ENCODE data around the gene TLR2. TPM values are rescaled to one million over a fixed set of nuclear protein-coding genes. Genes with fewer than 3 reads are reported as not detected.

The TLR2 gene
- total RNA-seq, 4 donors from 2014 or later = 0.40 to 17.6 (median 9.1) TPM

GRCh38 chr4:153643406-153644383 lies 40.4 kb upstream of the TLR2 start:
- in situ Hi-C loops (cut with MboI; ENCODE audit: low pct_ligation_motif_present in 1 of 4, low pct_unique_long_range_greater_than_20kb in 1 of 4, low sequenced_read_pairs in 3 of 4) = no loop called here
- H3K4me1 ChIP-seq = no peaks in the 10 kb centered on the region
- no peaks in the 10 kb centered on the region for H3K27me3 ChIP-seq
- H3K9me3 ChIP-seq = no peaks in the 10 kb centered on the region
- 70 to 72% methylated on average over 5 to 9 of the region's 9 CpGs for WGBS, 2 donors (ENCODE audit: low coverage in 1 of 2)
- no peaks in the 10 kb centered on the region for H3K36me3 ChIP-seq
- H3K27ac ChIP-seq = no peak overlapping the region
- no peak for DNase-seq
- H3K4me3 ChIP-seq = no peak overlapping the region
- intact Hi-C loops (cut with DNase I; ENCODE audit: low total_unique reads) = loop anchor here (10.0 kb wide), 1 partner anchor 299 kb away; the partner anchor contains the start of gene MND1
- TF ChIP-seq CTCF (IDR thresholded peaks at IDR 0.05) (peak; percentile 31 to 50 (median 40)), EP300 (IDR thresholded peaks at IDR 0.05; ENCODE audit: low read depth) (no peak)

GRCh38 chr4:153645183-153645582 lies 38.9 kb upstream of the TLR2 start:
- Histone ChIP-seq H3K4me1 (no peaks in the 10 kb centered on the region), H3K9me3 (no peaks in the 10 kb centered on the region), H3K27me3 (no peaks in the 10 kb centered on the region), H3K27ac (no peak overlapping the region), H3K36me3 (no peaks in the 10 kb centered on the region), H3K4me3 (no peak overlapping the region)
- in situ Hi-C loops (cut with MboI; ENCODE audit: low pct_ligation_motif_present in 1 of 4, low pct_unique_long_range_greater_than_20kb in 1 of 4, low sequenced_read_pairs in 3 of 4) = no loop called here
- no peak for DNase-seq
- 89 to 90% methylated on average over 1 of the region's 1 CpG for WGBS, 2 donors (ENCODE audit: low coverage in 1 of 2)
- intact Hi-C loops (cut with DNase I; ENCODE audit: low total_unique reads) = loop anchor here (10.0 kb wide), 1 partner anchor 300 kb away; the partner anchor contains the start of gene MND1
- TF ChIP-seq CTCF (IDR thresholded peaks at IDR 0.05) = no peak

GRCh38 chr4:153646261-153646660 lies 37.8 kb upstream of the TLR2 start:
- 64 to 85% methylated on average over 1 of the region's 1 CpG for WGBS, 2 donors (ENCODE audit: low coverage in 1 of 2)
- in situ Hi-C loops (cut with MboI; ENCODE audit: low pct_ligation_motif_present in 1 of 4, low pct_unique_long_range_greater_than_20kb in 1 of 4, low sequenced_read_pairs in 3 of 4) = no loop called here
- Histone ChIP-seq H3K9me3 (no peaks in the 10 kb centered on the region), H3K36me3 (no peaks in the 10 kb centered on the region), H3K27me3 (no peaks in the 10 kb centered on the region), H3K4me1 (no peaks in the 10 kb centered on the region), H3K4me3 (no peak overlapping the region), H3K27ac (no peak overlapping the region)
- intact Hi-C loops (cut with DNase I; ENCODE audit: low total_unique reads) = loop anchor here (10.0 kb wide), 1 partner anchor 301 kb away; the partner anchor contains the start of gene MND1
- DNase-seq = no peak
- TF ChIP-seq POLR2AphosphoS5 (IDR thresholded peaks at IDR 0.05) (no peak), EP300 (IDR thresholded peaks at IDR 0.05; ENCODE audit: low read depth) (no peak)

GRCh38 chr4:153646978-153647377 lies 37.1 kb upstream of the TLR2 start:
- Histone ChIP-seq H3K27me3 (no peaks in the 10 kb centered on the region), H3K27ac (no peak overlapping the region), H3K4me1 (no peaks in the 10 kb centered on the region), H3K4me3 (no peak overlapping the region), H3K9me3 (no peaks in the 10 kb centered on the region), H3K36me3 (no peaks in the 10 kb centered on the region)
- intact Hi-C loops (cut with DNase I; ENCODE audit: low total_unique reads) (loop anchor here (10.0 kb wide), 1 partner anchor 302 kb away; the partner anchor contains the start of gene MND1), in situ Hi-C loops (cut with MboI; ENCODE audit: low pct_ligation_motif_present in 1 of 4, low pct_unique_long_range_greater_than_20kb in 1 of 4, low sequenced_read_pairs in 3 of 4) (no loop called here)
- TF ChIP-seq CTCF (IDR thresholded peaks at IDR 0.05) (no peak), POLR2AphosphoS5 (IDR thresholded peaks at IDR 0.05) (no peak), EP300 (IDR thresholded peaks at IDR 0.05; ENCODE audit: low read depth) (no peak), POLR2A (IDR thresholded peaks at IDR 0.05) (no peak)
- DNase-seq = no peak
- 100% methylated on average over 1 of the region's 1 CpG; no CpG with 5 or more reads in 1 of the 2 donors for WGBS, 2 donors (ENCODE audit: low coverage in 1 of 2)
